Heart left ventricle (tissue), 13 donors: ENCODE data around the gene ALK.

ENCODE experiments used
- CTCF ChIP-seq, 12 donors: fragments of 200-600 bp; sonication (generic) in 4 of 12; IDR thresholded peaks; one replicate each; pipeline versions ENCODE4 v1.5.0 to v1.8.0; 2018 to 2022; ENCODE audit warnings: antibody characterized with exemption in 12 of 12, mild to moderate bottlenecking in 5 of 12
- POLR2A ChIP-seq, 2 donors: fragments of 450-650 bp; IDR thresholded peaks; one replicate each; pipeline ENCODE4 v1.6.1; 2017; ENCODE audit warnings: antibody characterized with exemption in 2 of 2, mild to moderate bottlenecking in 2 of 2, moderate library complexity in 2 of 2
- donor health status: ischemic (EF 13 %, LVEDD 7.1; RV severe dilation, severe dysfunction).
- donor health status: DM: no; HTN: yes; CAD: no.
- donor health status: DM: no; HTN: no; CAD: no.
- donor health status: ischemic (EF 25% LVEDD 6.9; RV normal size, moderate dysfunction).
- donor health status: ischemic (EF 25% LVEDD 5.7; RV mildly dilated, moderate dysfunction).
- donor health status: ischemic (EF 35%, LVEDD 5.7; RV mildly dilated, moderate dysfunction).
- donor health status: nonischemic (EF 11% LVEDD 7.7; RV severe dilation, severe dysfunction).
- donor health status: DM: yes; HTN: yes; CAD: no.
- donor health status: PGD.
- donor health status: ischemic (EF 29% LVEDD 5.4; RV normal size, mild dysfunction).
- donor health status: nonischemic (EF 23%, LVEDD 6.1; RV moderate dilation, normal function).

DNA sequence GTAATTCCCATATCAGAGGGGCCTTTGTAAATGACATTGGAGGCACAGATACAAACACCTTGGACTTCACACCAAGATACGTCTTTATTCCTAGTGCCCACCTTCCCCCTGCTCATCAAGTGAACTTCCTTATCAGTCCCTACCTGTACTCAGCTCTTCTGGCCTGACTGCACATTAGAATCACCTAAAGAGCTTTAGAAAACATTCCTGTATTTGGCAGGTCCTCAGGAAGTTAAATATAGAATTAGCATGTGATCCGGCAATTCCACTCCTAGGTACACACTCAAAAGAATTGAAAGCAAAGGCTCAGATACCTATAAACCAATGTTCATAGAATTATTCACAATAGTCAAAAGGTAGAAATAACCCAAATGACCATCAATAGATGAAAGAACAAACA lies 46.6 kb downstream of the ALK start:
- no peak for TF ChIP-seq CTCF (IDR thresholded peaks at IDR 0.05)
- TF ChIP-seq POLR2A (IDR thresholded peaks at IDR 0.05) = no peak
